Endothelial cell of umbilical vein (primary cell): ENCODE results near the gene HEYL. TPM values are rescaled to one million over a fixed set of nuclear protein-coding genes. Genes with fewer than 3 reads are reported as not detected.

Source experiments
- BruUV-seq: library from RNA; stranded (reverse); fragments of 400-500 nt; replicated peaks from 2 replicates; lab custom pipeline; 2021; lab: Mats Ljungman, UMichigan
- CTCF ChIA-PET: fragments of 300-600, 350-600 bp; sonication (Branson Sonifier 250); formaldehyde crosslinking; loops from one replicate; lab custom pipeline; 2021; ENCODE audit warnings: antibody characterized with exemption, inconsistent platforms; lab: Charles Lee
- POLR2A ChIA-PET: fragments of 300-600, 350-600 bp; sonication (Branson Sonifier 250); formaldehyde crosslinking; loops from one replicate; lab custom pipeline; 2021; ENCODE audit warnings: antibody characterized with exemption, inconsistent platforms; lab: Charles Lee
- DNase-seq: peaks from one replicate; pipeline ENCODE4 v3.0.0-alpha.2; 2011; ENCODE audit warnings: low read depth, low spot score
- FAIRE-seq: peaks from 2 replicates; lab custom pipeline; 2011; peaks lifted over from hg19 to GRCh38; lab: Jason Lieb, UNC
- H2AFZ ChIP-seq: 2 replicates; pipeline ENCODE4 v1.6.0; 2012; ENCODE audit warnings: low read depth, low read length, control low read depth, inconsistent platforms
- H3K27ac ChIP-seq: 2 replicates; pipeline ENCODE4 v1.5.1; 2011; ENCODE audit warnings: low read depth, mild to moderate bottlenecking, control low read depth, low read length, moderate library complexity; ENCODE audit not compliant: insufficient read depth
- H3K27me3 ChIP-seq, 2 experiments: 2 replicates each; pipeline versions ENCODE4 v1.6.0 to v1.6.1; 2011; ENCODE audit warnings: low read length in 2 of 2, mixed read lengths in 1 of 2; ENCODE audit not compliant: control insufficient read depth in 2 of 2, insufficient read depth in 2 of 2
- H3K36me3 ChIP-seq, 2 experiments: 2 replicates in 1 of 2; 3 replicates in 1 of 2; pipeline ENCODE4 v1.5.1; 2011; ENCODE audit warnings: low read length in 2 of 2, mild to moderate bottlenecking in 1 of 2, moderate library complexity in 1 of 2; ENCODE audit not compliant: control insufficient read depth in 2 of 2, insufficient read depth in 2 of 2; ENCODE audit errors: extremely low read depth in 1 of 2
- H3K4me1 ChIP-seq: 3 replicates; pipeline ENCODE4 v1.5.1; 2011; ENCODE audit warnings: mild to moderate bottlenecking, low read length; ENCODE audit not compliant: control insufficient read depth, insufficient read depth; ENCODE audit errors: extremely low read depth
- H3K4me2 ChIP-seq: 2 replicates; pipeline ENCODE4 v1.6.1; 2011; ENCODE audit warnings: low read length, control low read depth, mixed read lengths; ENCODE audit not compliant: insufficient read depth
- H3K4me3 ChIP-seq, 3 experiments: fragments of 200-600 bp in 1 of 3; sonication (generic), shearing (Covaris generic) in 1 of 3; replicated peaks in 1 of 3; 2 replicates each; pipeline ENCODE4 v1.5.1; 2011 to 2016; ENCODE audit warnings: control low read depth in 3 of 3, low read length in 3 of 3, mild to moderate bottlenecking in 2 of 3, inconsistent platforms in 1 of 3, low read depth in 1 of 3, moderate library complexity in 1 of 3; ENCODE audit not compliant: insufficient read depth in 1 of 3
- H3K79me2 ChIP-seq: 2 replicates; pipeline ENCODE4 v1.6.0; 2012; ENCODE audit warnings: low read length, inconsistent platforms; ENCODE audit not compliant: control insufficient read depth, insufficient read depth
- H3K9ac ChIP-seq: replicated peaks from 2 replicates; pipeline ENCODE3; 2011; ENCODE audit warnings: low read length, control low read depth; ENCODE audit not compliant: insufficient read depth; ENCODE audit errors: extremely low read depth
- H3K9me1 ChIP-seq: replicated peaks from 3 replicates; pipeline ENCODE4 v1.6.0; 2011; ENCODE audit warnings: mild to moderate bottlenecking, low read length; ENCODE audit not compliant: control insufficient read depth, insufficient read depth; ENCODE audit errors: extremely low read depth
- H3K9me3 ChIP-seq: replicated peaks from 2 replicates; pipeline ENCODE4 v1.5.1; 2012; ENCODE audit warnings: low read length, inconsistent platforms; ENCODE audit not compliant: control insufficient read depth, insufficient read depth
- H4K20me1 ChIP-seq: replicated peaks from 2 replicates; pipeline ENCODE3; 2011; ENCODE audit warnings: mild to moderate bottlenecking, low read length; ENCODE audit not compliant: control insufficient read depth, insufficient read depth; ENCODE audit errors: extremely low read depth
- EZH2 ChIP-seq: IDR thresholded peaks from 2 replicates; pipeline ENCODE4 v1.6.1; 2012; ENCODE audit warnings: borderline replicate concordance, low read depth, mild to moderate bottlenecking, moderate library complexity, low read length, inconsistent platforms; ENCODE audit not compliant: severe bottlenecking
- FOS ChIP-seq: IDR thresholded peaks from 2 replicates; pipeline ENCODE4 v1.6.1; 2011; ENCODE audit warnings: mild to moderate bottlenecking, low read length, moderate library complexity, borderline replicate concordance; ENCODE audit not compliant: insufficient read depth
- GATA2 ChIP-seq: IDR thresholded peaks from 2 replicates; pipeline ENCODE4 v1.7.0; 2011; ENCODE audit warnings: low read depth, mild to moderate bottlenecking, moderate library complexity, mixed read lengths, low read length; ENCODE audit not compliant: insufficient read length, insufficient read depth
- JUN ChIP-seq: IDR thresholded peaks from 2 replicates; pipeline ENCODE4 v1.6.1; 2011; ENCODE audit warnings: borderline replicate concordance, low read depth; ENCODE audit not compliant: insufficient read length, insufficient read depth
- MYC ChIP-seq: IDR thresholded peaks from one replicate; pipeline ENCODE4 v1.6.1; 2011; ENCODE audit warnings: mild to moderate bottlenecking, low read depth, low read length
- POLR2A ChIP-seq: IDR thresholded peaks from 2 replicates; pipeline ENCODE4 v1.6.1; 2012; ENCODE audit warnings: low read depth, mild to moderate bottlenecking, control low read depth, low read length
- POLR2AphosphoS5 ChIP-seq: IDR thresholded peaks from 2 replicates; pipeline ENCODE4 v1.6.1; 2012; ENCODE audit warnings: low read depth, mild to moderate bottlenecking, control low read depth, low read length, moderate library complexity; ENCODE audit not compliant: insufficient read depth
- dilution Hi-C: fragments of 300-500 bp; cut with MboI; formaldehyde crosslinking; loops from one replicate; pipeline ENCODE4 v1.15.0; 2019; ENCODE audit warnings: low sequenced_read_pairs; ENCODE audit not compliant: extremely low pct_ligation_motif_present
- intact Hi-C: fragments of 100-400 bp; cut with micrococcal nuclease; formaldehyde crosslinking; loops from one replicate; pipeline ENCODE4 v1.10.0; 2022
- polyA plus RNA-seq, 4 experiments: library from polyadenylated mRNA; depleted of rRNA in 3 of 4; stranded (reverse) in 3 of 4; unstranded in 1 of 4; fragments of >200 nt; gene quantifications; 2 replicates each; pipeline versions ENCODE4 v1.2.1 to v1.2.3, GENCODE V29; 2011 to 2012; ENCODE audit warnings: missing spikeins in 1 of 4
- total RNA-seq: library from RNA; stranded (reverse); gene quantifications from 2 replicates; pipeline ENCODE4 v1.2.3, GENCODE V29; 2021
- TF ChIP-seq, protein P1 (sequence below), 2 donors: IDR thresholded peaks; 1 replicate in 1 of 2; 2 replicates in 1 of 2; pipeline ENCODE4 v1.5.1; 2011; ENCODE audit warnings: low read length in 2 of 2, mild to moderate bottlenecking in 2 of 2, moderate library complexity in 2 of 2, control low read depth in 1 of 2, inconsistent platforms in 1 of 2, low read depth in 1 of 2; ENCODE audit not compliant: insufficient read depth in 1 of 2; ENCODE audit errors: extremely low read depth in 1 of 2
- TF ChIP-seq, protein P2 (sequence below): IDR thresholded peaks from 2 replicates; pipeline ENCODE4 v1.6.1; 2011; ENCODE audit not compliant: insufficient read depth, insufficient read length

The HEYL gene
- total and polyA plus RNA-seq, 2 donors (not counting 3 experiments of a cell fraction or from before 2014, with no cell fraction given) = not detected

DNA sequence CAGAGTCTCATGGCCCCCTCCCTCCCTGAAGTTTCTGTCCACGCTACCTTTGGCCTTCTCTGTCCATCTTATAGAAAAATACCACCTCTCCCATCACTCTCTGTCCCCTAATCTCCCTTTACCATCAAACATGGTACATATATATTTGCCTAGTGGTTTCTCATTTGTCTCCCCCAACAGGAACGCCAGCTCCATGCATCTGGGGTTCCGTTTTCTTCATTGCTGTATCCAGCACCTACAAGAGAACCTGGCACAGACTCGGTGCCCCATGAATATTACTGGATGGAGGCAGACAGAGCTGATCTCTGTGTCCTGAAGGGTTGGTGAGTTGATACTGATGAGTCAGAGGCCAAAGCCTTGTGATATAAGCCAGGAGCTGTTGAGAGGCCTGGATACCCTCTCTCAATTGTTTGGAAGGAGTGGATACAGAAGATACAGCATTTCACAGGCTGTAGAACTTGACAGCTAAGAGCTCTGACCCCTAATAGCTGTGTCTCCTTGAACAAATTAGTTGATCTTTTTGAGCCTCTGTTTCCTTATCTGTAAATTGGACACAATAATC is 21.9 kb downstream of the HEYL start:
- Histone ChIP-seq H3K9me3 (no peaks in the 10 kb centered on the region), H3K79me2 (no peaks in the 10 kb centered on the region), H2AFZ (no peak overlapping the region), H3K4me1 (no peaks in the 10 kb centered on the region), H3K4me2 (no peak overlapping the region), H4K20me1 (no peaks in the 10 kb centered on the region), H3K27ac (no peak overlapping the region), H3K36me3 (no peaks in the 10 kb centered on the region), H3K9ac (no peak overlapping the region), H3K4me3 (no peak overlapping the region), H3K9me1 (no peaks in the 10 kb centered on the region), H3K27me3 (peaks cover 0 to 4% of the 10 kb centered on the region in 2 experiments)
- FAIRE-seq (no peak), DNase-seq (no peak)
- dilution Hi-C loops = no loop called here
- BruUV-seq = no TSS peak
- POLR2A ChIA-PET = no interaction called here
- intact Hi-C loops = no loop called here
- TF ChIP-seq, protein P1, sequence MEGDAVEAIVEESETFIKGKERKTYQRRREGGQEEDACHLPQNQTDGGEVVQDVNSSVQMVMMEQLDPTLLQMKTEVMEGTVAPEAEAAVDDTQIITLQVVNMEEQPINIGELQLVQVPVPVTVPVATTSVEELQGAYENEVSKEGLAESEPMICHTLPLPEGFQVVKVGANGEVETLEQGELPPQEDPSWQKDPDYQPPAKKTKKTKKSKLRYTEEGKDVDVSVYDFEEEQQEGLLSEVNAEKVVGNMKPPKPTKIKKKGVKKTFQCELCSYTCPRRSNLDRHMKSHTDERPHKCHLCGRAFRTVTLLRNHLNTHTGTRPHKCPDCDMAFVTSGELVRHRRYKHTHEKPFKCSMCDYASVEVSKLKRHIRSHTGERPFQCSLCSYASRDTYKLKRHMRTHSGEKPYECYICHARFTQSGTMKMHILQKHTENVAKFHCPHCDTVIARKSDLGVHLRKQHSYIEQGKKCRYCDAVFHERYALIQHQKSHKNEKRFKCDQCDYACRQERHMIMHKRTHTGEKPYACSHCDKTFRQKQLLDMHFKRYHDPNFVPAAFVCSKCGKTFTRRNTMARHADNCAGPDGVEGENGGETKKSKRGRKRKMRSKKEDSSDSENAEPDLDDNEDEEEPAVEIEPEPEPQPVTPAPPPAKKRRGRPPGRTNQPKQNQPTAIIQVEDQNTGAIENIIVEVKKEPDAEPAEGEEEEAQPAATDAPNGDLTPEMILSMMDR (IDR thresholded peaks at IDR 0.05; ENCODE audit: extremely low read depth in 1 of 2, insufficient read depth in 1 of 2, low read depth in 1 of 2, low read length in 2 of 2) = no peak
- no peak for TF ChIP-seq POLR2AphosphoS5
- TF ChIP-seq JUN = no peak
- TF ChIP-seq GATA2 = no peak
- TF ChIP-seq MYC = no peak
- TF ChIP-seq, protein P2, sequence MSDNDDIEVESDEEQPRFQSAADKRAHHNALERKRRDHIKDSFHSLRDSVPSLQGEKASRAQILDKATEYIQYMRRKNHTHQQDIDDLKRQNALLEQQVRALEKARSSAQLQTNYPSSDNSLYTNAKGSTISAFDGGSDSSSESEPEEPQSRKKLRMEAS = no peak
- TF ChIP-seq FOS = no peak
- TF ChIP-seq POLR2A = no peak
- no peak for TF ChIP-seq EZH2
- CTCF ChIA-PET = interaction anchor here (0.8 to 6.3 kb wide), 5 partner anchors 10 to 183 kb away, joined by 3 to 56 read pairs (median 4); no protein-coding TSS in a partner anchor
